Neural cell (in vitro differentiated cells): ENCODE measurements around the gene PACSIN2. TPM values are rescaled to one million over a fixed set of nuclear protein-coding genes. Genes with fewer than 3 reads are reported as not detected.
"Not testable (repeated sequence)": the region's sequence is repeated elsewhere in the genome, so short reads cannot be mapped to it uniquely, and the experiment has no call there.

Experiments
- H2AFZ ChIP-seq: fragments of 200-600, 300-800 bp; sonication (generic), shearing (Covaris generic); 2 replicates; pipeline ENCODE4 v1.6.0; 2014; ENCODE audit warnings: low read depth, mild to moderate bottlenecking, antibody characterized with exemption, low read length, moderate library complexity
- H3F3A ChIP-seq: fragments of 200-600 bp; shearing (Covaris generic); 2 replicates; pipeline ENCODE4 v1.6.1; 2016; ENCODE audit warnings: mild to moderate bottlenecking, moderate library complexity, mixed read lengths, antibody characterized with exemption, low read length; ENCODE audit not compliant: insufficient read depth, poor library complexity, severe bottlenecking
- H3K27ac ChIP-seq: fragments of 200-600, 300-800 bp; sonication (generic), shearing (Covaris generic); 2 replicates; pipeline ENCODE4 v1.5.1; 2014; ENCODE audit warnings: mild to moderate bottlenecking, low read length, moderate library complexity
- H3K27me3 ChIP-seq: fragments of 300-800, 200-600 bp; sonication (generic), shearing (Covaris generic); 2 replicates; pipeline ENCODE4 v1.6.0; 2014; ENCODE audit warnings: mild to moderate bottlenecking, low read depth, low read length, moderate library complexity; ENCODE audit not compliant: insufficient read depth
- H3K36me3 ChIP-seq: fragments of 300-800, 200-600 bp; sonication (generic), shearing (Covaris generic); 2 replicates; pipeline ENCODE4 v1.5.1; 2014; ENCODE audit warnings: mild to moderate bottlenecking, antibody characterized with exemption, low read length, moderate library complexity; ENCODE audit not compliant: insufficient read depth
- H3K4me2 ChIP-seq: fragments of 300-800, 200-600 bp; sonication (generic), shearing (Covaris generic); 2 replicates; pipeline ENCODE4 v1.6.0; 2014; ENCODE audit warnings: mild to moderate bottlenecking, low read length
- H3K4me3 ChIP-seq: fragments of 300-800, 200-600 bp; sonication (generic), shearing (Covaris generic); 2 replicates; pipeline ENCODE4 v1.5.1; 2014; ENCODE audit warnings: mild to moderate bottlenecking, low read length, moderate library complexity
- H3K79me2 ChIP-seq: fragments of 200-600 bp; shearing (Covaris generic); replicated peaks from 2 replicates; pipeline ENCODE4 v1.6.0; 2014; ENCODE audit warnings: mild to moderate bottlenecking, low read length, moderate library complexity; ENCODE audit not compliant: insufficient read depth
- H3K9ac ChIP-seq: fragments of 300-800, 200-600 bp; sonication (generic), shearing (Covaris generic); 2 replicates; pipeline ENCODE4 v1.6.1; 2016; ENCODE audit warnings: mild to moderate bottlenecking, low read length, mixed read lengths
- H3K9me2 ChIP-seq: fragments of 200-600 bp; shearing (Covaris generic); 2 replicates; pipeline ENCODE4 v1.6.1; 2016; ENCODE audit warnings: mild to moderate bottlenecking, low read length, mixed read lengths; ENCODE audit not compliant: insufficient read depth
- H3K9me3 ChIP-seq: fragments of 200-600, 300-800 bp; sonication (generic), shearing (Covaris generic); 2 replicates; pipeline ENCODE4 v1.6.1; 2016; ENCODE audit warnings: mild to moderate bottlenecking, mixed run types, low read length, moderate library complexity, mixed read lengths
- H4K20me1 ChIP-seq: fragments of 200-600 bp; shearing (Covaris generic); 2 replicates; pipeline ENCODE4 v1.6.1; 2016; ENCODE audit warnings: mild to moderate bottlenecking, mixed run types; ENCODE audit not compliant: insufficient read depth
- CTCF ChIP-seq: fragments of 450-650 bp; IDR thresholded peaks from 2 replicates; pipeline ENCODE4 v1.5.1; 2014; ENCODE audit warnings: antibody characterized with exemption, mild to moderate bottlenecking, moderate library complexity; ENCODE audit not compliant: poor library complexity, severe bottlenecking
- EP300 ChIP-seq: fragments of 450-650 bp; conservative IDR thresholded peaks from 2 replicates; pipeline ENCODE4 v1.6.1; 2014; ENCODE audit warnings: antibody characterized with exemption, mild to moderate bottlenecking, moderate library complexity; ENCODE audit not compliant: poor library complexity, severe bottlenecking
- EZH2 ChIP-seq: fragments of 200-600, 300-800 bp; shearing (Covaris generic), sonication (generic); IDR thresholded peaks from 2 replicates; pipeline ENCODE4 v1.6.1; 2014; ENCODE audit warnings: antibody characterized with exemption, low read length, borderline replicate concordance, mild to moderate bottlenecking; ENCODE audit not compliant: insufficient read depth, poor library complexity, severe bottlenecking
- MXI1 ChIP-seq: fragments of 450-650 bp; conservative IDR thresholded peaks from 2 replicates; pipeline ENCODE4 v1.6.1; 2014; ENCODE audit warnings: antibody characterized with exemption, mild to moderate bottlenecking; ENCODE audit not compliant: poor library complexity, severe bottlenecking
- POLR2AphosphoS5 ChIP-seq: IDR thresholded peaks from 2 replicates; pipeline ENCODE4 v1.6.1; 2012
- RAD21 ChIP-seq: fragments of 450-650 bp; conservative IDR thresholded peaks from 2 replicates; pipeline ENCODE4 v1.6.1; 2014; ENCODE audit warnings: antibody characterized with exemption, mild to moderate bottlenecking, moderate library complexity
- REST ChIP-seq: IDR thresholded peaks from 2 replicates; pipeline ENCODE4 v1.6.1; 2012; ENCODE audit warnings: borderline replicate concordance
- SMC3 ChIP-seq: fragments of 450-650 bp; conservative IDR thresholded peaks from 2 replicates; pipeline ENCODE4 v1.6.1; 2014; ENCODE audit warnings: antibody characterized with exemption, mild to moderate bottlenecking, moderate library complexity; ENCODE audit not compliant: poor library complexity
- TAF1 ChIP-seq: IDR thresholded peaks from 2 replicates; pipeline ENCODE4 v1.6.1; 2012; ENCODE audit warnings: low read depth
- polyA plus RNA-seq: library from polyadenylated mRNA; depleted of rRNA; stranded (reverse); fragments of >200 nt; gene quantifications from 2 replicates; pipeline ENCODE4 v1.2.3, GENCODE V29; 2014

PACSIN2 gene
- polyA plus RNA-seq, 1 donor from 2014 or later = 47.2 TPM

DNA sequence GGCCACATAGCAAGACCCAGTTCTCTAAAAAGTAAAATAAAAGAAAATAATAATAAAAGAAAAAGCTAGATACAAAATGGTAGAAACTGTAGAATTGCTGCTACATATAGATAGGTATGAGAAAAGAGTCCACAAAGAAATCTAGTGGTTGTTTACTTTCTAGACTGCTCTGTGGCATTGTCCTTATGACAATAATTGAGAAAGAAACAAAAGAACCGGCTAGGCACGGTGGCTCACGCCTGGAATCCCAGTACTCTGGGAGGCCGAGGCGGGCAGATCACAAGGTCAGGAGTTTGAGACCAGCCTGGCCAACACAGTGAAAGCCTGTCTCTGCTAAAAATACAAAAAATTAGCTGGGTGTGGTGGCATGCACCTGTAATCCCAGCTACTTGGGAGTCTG lies 1.2 kb upstream of the PACSIN2 start:
- H3K4me2 ChIP-seq, H3F3A ChIP-seq, H3K4me3 ChIP-seq, H4K20me1 ChIP-seq, H3K9ac ChIP-seq, H3K9me3 ChIP-seq, H2AFZ ChIP-seq, H3K9me2 ChIP-seq, H3K36me3 ChIP-seq, H3K27me3 ChIP-seq, H3K27ac ChIP-seq: not testable (repeated sequence)
- H3K79me2 ChIP-seq = peaks cover 13% of the 10 kb centered on the region

- Histone ChIP-seq H3K4me3 (peak overlapping the region; percentile 87), H3K9ac (no peak overlapping the region), H3F3A (no peaks in the 10 kb centered on the region), H3K27ac (no peak overlapping the region), H2AFZ (no peak overlapping the region), H3K9me3 (no peaks in the 10 kb centered on the region), H3K36me3 (no peaks in the 10 kb centered on the region), H3K27me3 (no peaks in the 10 kb centered on the region), H4K20me1 (no peaks in the 10 kb centered on the region), H3K9me2 (no peaks in the 10 kb centered on the region), H3K4me2 (no peak overlapping the region), H3K79me2 (peaks cover 18% of the 10 kb centered on the region)
- TF ChIP-seq REST (no peak), SMC3 (no peak), EZH2 (no peak), CTCF (no peak), MXI1 (no peak), EP300 (no peak), POLR2AphosphoS5 (no peak), RAD21 (no peak), TAF1 (no peak)
Measured at GRCh38 chr22:43015677-43016042, 711 bp upstream of the PACSIN2 start.

GRCh38 chr22:43014316-43014868 lies 557 bp downstream of the PACSIN2 start:
- peaks cover 26% of the 10 kb centered on the region for H3K79me2 ChIP-seq
- H4K20me1 ChIP-seq = no peaks in the 10 kb centered on the region
- no peaks in the 10 kb centered on the region for H3K9me2 ChIP-seq
- no peaks in the 10 kb centered on the region for H3K9me3 ChIP-seq
- H3K4me2 ChIP-seq = peak overlapping the region; percentile 48
- H3K36me3 ChIP-seq = no peaks in the 10 kb centered on the region
- no peaks in the 10 kb centered on the region for H3F3A ChIP-seq
- peak overlapping the region; percentile 24 for H3K27ac ChIP-seq
- no peaks in the 10 kb centered on the region for H3K27me3 ChIP-seq
- no peak for TF ChIP-seq EP300
- TF ChIP-seq RAD21 = no peak
- TF ChIP-seq EZH2 = no peak
- TF ChIP-seq TAF1 = no peak
- peak overlapping the region; percentile 87 for H3K4me3 ChIP-seq
- H2AFZ ChIP-seq = peak overlapping the region; percentile 40
- H3K9ac ChIP-seq = peak overlapping the region; percentile 72
